Activated naive CD4-positive, alpha-beta T cell treated with Interleukin-2 at 50 U/mL for 16 hours (primary cell): ENCODE results near the gene CTNNBL1.

Source experiments
- DNase-seq: peaks from one replicate; pipeline ENCODE4 v3.0.0-alpha.2; 2020

CTNNBL1 gene

DNA sequence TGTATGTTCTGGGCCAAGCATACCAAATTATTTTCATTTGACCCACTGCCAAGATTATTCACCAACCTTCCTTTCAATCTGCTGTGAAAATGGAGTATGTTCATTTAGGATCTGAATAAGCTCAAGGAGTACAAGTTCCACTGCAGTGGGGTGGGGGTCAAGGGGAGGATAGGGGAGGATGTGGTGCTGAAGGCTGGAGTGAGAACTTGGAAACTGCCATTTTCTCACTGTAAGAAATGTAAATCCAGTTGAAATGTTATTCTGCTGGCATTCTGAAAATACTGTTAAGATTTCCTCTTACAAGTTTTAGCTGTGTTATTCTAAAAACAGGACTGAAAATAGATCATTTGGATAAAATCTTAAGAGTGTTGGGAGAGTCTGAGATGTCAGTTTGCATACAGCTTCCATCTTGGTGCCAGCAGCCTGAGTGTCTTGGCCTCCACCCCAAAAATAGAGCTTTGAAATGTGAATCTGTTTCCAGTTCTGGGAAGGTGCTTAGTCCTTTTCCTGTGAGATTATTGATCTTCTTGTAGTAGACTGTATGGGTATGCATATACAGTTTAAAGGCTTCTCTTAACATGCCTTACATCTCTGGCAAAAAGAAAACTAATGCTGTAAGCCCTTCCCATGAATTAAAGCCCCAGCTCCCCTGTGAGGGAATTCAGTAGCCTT is 84.3 kb downstream of the CTNNBL1 start:
- no peak for DNase-seq

DNA sequence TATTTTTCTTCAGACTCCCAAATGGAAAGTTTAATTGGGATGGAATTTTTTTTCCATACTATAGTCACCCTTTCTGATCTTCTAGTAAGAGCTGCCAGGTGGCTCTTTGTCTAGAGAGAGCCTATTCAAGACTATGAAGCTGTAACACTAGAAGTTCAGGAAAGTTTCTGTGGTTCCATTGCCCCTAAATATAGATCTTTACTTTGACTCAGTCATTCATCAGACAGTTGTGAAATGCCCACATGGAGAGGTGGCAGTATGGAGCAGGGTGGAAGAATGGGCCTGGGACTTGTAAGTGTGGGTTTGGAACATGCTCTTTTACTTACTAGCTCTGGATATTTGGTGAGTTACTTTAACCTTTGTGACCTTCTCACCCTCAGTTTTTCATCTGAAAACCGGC is 87.8 kb downstream of the CTNNBL1 start:
- no peak for DNase-seq

DNA sequence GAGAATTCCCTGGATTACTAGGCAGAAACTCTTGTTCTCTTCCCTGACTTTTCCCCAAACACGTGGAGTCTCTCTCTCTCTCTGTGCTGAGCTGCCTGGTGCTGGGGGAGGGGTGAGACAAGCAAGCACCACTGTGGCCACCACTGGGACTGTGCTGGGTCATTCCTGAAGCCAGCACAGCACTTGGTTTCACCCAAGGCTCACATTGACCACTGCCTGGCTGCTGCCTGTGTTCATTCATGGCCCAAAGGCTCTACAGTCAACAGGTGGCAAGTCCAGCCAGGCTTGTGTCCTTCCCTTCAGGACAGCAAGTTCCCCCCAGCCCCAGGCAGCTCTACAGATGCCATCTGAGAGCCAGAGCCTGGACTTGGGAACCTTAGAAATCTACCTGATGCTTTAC is 92.2 kb downstream of the CTNNBL1 start:
- DNase-seq: no peak

DNA sequence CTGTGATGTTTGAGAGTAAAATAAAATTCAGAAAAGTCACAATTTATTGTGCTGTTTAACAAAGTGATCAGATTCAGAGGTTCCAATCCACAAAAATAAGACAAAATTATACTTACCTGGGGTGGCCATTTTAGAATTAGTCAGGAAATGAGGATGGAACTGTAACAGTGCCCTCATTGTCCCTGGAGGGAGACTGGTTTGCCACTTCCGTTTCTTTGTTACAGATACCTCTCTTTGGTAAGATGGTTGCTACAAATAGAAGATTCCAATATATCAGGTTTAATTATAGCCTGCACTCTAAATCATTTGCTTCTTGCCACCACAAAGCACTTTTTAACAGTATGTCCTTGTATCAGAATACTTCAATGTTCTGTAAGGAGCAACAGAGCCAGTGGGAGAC is 95.6 kb downstream of the CTNNBL1 start:
- DNase-seq: no peak

DNA sequence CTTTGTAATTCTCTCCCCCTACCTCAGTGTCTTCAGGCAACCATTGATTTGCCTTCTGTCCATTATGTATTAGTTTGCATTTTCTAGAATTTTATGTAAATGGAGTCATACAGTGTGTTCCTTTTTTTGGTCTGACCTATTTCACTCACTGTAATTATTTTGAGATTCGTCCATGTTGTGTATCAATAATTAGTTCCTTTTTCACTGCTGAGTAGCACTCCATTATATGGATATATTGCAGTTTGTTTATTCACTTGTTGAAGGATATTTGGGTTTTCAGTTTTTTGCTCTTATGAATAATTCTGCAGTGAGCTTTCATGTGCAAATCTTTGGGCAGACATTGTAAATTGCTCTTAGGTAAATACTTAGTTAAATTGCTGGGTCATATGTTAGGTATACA is 97.1 kb downstream of the CTNNBL1 start:
- no peak for DNase-seq

DNA sequence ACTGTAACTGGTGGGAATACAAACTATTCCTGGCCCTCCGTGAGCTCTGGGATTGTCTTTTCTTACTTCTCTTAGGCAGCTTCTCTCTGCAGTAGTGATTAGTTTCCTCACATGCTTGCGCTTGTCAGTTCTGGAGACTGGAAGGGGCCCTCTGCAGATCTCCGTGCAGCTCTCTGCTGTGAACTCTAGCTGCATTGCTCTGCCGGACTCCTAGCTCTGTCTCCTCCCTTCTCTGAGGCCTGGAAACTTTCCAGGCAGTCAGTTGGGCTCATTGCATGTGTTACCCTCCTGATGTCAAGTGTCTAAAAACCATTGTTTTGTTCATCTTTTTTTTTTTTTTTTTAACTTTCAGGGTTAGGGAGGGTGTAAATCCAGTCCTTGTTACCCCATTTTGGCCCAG is 102.3 kb downstream of the CTNNBL1 start:
- no peak for DNase-seq

DNA sequence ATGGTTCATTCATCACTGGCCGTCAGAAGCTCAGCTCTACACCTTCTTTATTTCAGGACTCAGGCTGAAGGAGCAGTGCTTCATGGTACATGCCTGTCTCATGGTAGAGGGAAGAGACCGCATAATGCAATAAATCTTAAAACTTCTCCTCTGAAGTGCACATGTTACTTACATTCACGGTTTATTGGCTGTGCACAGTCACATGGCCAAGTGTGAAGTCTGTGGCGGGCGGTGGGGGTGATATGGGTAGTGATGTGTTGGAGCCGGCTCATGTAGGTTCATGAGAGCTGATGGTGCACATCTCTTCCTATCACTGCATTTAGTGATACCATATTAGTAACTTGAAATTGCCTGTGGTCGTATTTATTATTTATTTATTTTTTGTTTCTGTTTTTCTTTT is 102.9 kb downstream of the CTNNBL1 start:
- no peak for DNase-seq

DNA sequence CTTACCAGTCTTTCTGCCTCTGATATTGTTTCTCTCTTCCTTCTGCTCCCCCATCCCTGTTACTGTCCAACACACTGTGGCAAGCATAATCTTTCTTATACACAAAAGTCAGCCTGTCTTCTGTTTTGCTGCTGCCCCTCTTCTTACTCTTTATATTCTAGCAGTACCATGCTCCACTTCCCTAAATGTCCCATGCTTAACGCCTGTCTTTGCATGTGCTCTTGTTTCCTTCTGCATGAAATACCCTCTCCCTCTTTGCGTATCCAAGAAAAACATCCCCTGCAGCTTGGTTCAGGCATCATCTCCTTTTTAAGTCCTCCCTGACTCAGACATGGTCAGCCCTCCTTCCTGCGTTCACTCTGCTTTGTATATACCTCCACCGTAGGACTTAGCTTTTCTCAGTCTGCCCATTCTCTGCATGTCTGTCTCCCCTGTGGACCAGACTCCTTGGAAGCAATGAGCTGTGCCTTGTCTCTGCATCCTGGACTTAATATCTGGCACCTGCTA is 103.9 kb downstream of the CTNNBL1 start:
- DNase-seq: no peak

DNA sequence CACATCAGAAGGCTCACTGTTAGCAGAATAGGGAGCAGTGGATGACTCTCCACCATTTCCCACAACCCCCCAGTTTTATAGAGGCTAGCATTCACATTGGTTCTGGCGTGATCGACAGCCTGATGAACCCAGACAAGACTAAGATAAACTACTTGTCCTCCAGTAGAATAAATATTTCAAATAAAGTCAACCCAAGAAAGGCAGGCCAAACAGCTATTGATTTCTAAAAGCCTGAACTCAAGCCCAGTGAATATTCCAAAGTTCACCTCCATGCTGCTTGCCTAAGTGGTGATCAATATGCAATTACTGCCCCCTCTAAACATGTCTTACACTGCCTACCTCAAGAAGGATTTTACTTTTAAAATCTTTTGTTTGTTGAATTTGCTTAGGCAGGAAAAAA is 104.5 kb downstream of the CTNNBL1 start:
- no peak for DNase-seq

DNA sequence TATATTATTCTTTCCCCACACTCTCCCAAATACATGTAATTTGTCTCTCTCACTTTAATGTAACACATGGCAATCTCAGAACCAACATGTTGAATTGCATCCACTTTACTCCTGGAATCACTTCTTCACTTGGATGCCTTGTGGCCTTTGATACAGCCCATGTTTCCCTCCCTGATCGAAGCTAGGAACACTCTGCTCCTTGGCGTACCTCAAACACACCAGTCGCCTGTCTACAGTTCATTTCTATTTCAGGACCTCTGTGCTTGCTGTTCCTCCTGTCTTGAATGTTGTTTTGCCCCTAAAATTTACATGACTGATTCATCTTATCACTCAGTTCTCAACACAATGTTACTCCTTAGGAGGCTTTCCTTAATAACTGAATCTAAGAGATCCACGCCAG is 106.8 kb downstream of the CTNNBL1 start:
- no peak for DNase-seq

DNA sequence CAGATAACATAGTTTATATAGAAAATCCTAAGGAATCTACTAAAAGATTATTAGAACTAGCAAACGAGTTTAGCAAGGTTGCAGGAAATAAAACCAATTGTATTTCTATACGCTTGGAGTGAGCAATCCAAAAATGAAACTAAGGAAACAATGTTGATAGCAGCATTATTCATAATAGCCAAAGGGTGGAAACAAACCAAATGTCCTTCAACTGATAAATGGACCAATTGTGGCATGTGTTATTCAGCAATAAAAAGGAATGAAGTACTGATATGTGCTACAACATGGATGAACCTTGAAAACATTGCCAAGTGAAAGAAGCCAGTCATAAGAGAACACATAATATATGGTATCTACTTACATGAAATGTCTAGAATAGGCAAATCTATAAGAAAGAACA is 108.1 kb downstream of the CTNNBL1 start:
- no peak for DNase-seq

DNA sequence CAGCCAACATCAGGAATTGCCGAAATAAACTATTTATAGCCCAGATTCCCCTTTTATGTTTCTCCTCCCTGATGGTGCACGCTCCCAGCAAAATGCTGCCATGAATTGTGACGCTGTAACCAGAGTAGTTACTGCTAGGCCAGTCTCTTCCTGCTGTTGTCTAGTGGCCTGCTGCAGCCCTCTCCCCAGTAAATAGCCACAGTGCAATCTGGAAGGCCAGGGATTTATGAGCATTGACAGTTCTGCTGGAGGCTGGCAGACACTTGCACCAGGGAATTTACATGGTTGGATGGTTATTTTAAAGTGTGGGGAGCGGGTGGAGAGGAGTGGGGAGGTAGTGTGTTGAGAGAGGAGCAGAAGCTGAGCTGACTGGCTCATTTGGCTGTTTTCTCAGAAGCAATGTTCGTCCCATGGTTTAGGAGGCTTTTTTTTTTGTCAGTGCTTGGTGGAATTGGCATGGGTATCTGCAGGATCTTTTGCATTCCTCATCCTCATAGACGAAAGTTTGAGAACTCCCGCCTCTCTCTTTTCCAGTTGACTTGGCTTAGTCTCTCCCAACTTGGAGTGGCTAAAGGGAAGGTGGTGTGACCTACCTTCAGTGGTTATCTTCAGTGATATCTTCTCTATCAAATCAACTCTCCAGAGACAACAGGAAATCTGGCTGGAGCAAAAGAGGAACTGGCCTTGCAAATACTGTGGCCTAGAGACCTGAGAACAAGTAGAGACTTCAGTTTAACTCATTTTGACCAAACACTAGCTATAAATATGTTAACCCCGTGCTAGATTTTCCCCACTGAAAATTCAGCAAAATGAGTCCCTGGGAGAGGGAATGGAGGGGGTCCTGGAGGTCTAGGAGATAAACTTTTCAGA is 109.8 kb downstream of the CTNNBL1 start:
- no peak for DNase-seq

DNA sequence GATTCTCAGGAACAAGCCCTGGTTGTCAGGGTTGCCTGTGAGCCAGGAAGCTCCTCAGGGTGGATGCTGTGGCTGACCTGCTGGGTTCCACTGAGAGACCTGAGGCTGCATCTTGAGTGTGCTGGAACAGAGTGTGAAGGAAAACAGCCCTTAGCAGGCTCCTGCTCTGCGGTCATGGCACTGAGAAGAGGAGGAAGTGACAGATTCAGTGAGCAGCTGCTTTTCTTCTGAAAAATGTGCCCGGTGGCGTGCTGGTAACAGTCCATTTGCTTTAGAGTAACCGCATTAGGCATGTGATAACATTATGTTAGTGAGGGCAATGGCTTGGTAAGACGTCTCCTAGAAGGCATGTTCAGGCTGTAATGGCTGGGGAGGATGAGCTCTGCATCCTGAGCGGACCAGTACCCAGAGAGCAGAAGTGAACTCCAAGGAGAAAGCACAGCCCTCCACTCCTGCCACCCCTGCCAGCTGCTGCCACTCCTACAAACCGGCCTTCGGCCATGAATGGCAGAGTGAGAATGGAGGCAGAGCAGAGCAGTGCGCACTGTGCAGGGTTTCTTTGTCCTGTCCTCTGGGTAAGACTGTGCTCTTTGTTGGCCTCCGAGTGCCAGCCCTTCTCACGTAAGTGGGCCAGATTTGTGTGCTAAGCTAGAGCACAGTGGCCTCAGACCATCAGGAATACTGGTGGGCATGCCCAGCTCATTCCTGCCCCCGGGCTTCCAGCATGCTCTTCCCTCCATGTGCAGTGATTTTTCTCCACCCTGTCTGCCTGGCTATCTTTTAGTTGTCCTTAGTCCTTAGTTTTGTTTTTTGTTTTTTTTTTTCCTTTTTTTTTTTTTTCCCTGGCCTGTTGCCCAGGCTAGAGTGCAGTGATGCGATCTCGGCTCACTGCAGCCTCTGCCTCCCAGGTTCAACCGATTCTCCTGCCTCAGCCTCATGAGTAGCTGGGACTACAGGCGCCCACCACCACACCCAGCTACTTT is 111.0 kb downstream of the CTNNBL1 start:
- no peak for DNase-seq

DNA sequence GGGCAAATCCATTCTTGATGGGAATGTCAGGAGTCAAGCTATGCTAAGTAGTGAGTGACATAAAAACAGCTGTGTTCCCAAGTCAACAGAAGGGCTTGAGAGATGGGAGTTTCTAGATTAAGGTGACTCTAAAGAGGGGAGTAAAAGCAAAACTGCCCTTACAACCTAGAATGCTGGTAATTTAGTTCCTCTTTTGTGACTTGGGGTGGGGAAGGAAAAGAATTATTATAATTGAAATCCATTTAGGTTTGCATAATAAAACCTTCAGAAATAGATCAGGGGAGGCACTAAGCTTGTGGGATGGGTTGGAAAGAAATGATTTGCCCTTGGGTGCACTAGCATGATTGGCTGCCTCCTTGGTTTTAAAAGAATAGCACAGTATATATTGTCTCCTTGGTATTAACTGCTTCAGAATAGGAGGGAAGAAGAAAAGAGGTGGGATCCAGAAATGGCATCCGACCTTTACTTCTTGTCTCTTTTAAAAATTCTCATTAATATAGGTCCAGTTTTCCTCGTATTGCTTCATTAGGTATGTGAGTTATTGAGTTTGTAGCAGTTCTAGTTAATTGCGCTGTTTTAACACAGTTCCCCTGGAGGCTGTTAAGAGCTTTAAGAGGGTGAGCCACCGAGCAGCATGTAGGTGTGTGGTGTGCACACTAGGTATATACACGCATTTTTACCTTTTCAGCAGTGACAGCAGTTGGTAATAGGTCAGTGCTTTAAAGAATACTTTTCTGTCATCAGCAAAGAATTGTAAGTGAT is 113.8 kb downstream of the CTNNBL1 start:
- DNase-seq: no peak

DNA sequence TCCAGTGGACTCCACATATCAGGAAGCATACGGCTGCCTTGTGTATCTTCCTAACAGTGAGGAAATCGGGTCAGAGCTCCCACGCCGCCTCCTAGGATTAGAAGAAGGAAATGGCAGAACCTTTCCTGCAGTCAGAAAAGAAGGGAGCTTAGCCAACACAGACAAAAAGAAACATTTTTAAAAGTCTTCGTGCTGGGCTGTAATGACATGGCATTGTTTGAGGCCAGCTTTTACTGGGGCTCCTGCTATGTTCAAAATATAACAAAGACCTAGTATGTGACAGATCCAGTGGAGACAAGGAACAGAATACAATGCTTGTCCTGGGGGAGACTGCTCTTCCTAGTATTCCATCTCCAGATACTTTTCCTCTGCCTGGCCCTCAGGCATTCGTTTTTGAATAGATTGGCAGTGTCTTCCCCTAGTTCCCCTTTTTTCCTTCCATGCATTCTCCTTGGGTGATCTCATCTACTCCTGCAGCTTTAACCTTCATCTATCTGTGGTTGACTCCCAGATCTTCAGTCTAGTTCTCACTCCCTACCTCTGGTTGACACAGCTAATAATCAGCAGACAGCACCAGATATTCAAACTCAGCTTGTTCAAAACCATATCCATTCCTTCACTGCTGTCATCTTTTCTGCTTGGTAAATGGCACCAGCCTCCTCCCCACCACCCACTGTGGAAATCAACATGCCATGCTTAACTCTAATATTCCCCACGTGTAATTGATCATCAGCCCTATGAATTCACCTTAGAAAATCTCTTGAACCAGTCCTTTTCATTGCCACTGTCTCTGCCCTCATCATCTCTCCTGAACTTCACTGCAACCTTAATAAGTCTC is 114.6 kb downstream of the CTNNBL1 start:
- no peak for DNase-seq

DNA sequence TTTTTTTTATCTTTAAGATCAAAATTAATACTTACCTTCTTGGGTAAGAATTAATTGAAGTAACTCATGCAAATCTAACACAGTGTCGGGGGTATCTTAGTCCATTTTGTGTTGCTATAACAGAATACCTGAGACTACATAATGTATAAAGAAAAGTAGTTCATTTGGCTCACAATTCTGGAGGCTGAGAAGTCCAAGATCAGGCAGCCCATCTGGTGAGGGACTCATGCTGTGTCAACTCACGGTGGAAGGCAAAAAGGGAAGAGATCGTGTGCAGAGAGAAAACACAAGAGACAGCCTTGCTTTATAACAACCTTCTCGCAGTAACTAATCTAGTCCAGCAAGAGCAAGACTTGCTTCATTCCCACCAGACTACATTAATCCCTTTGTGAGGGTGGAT is 116.2 kb downstream of the CTNNBL1 start:
- DNase-seq: no peak

DNA sequence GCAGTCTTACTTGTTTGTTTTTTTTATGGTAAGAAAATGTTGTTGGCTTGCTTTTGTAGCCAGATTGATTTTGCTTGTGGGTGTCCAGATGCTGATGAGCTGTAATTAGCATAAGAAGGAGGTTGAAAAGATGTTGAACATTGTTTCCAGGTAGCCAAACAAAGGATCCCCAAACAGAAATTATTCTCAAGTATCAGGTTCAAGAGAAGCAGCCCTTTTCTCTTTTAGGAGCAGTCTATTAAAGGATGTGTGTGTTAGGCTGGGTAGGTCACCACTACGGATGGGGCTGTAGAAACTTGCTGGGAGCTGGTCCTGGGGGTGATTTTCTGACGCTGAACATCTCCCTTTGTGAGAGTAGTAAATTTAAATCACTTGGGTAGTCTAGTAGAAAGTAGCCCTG is 122.2 kb downstream of the CTNNBL1 start:
- DNase-seq: no peak

DNA sequence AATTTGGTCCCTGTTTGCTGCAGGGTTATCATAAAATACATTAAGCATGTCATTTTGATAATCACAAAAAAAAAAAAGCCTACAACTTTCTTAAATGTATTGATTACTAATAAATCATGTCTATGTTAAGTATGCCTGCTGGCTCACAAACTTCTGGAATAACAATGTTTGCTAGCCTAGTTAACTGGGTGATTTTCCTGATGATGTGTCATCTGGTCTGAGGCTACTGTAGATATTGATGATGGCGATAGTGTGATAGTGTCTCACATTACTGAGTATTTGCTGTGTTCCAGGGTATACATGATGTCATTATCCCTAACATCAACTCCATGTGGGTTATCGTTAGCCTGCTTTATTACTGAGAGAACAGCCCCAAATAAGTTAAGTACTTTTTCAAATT is 122.9 kb downstream of the CTNNBL1 start:
- no peak for DNase-seq

DNA sequence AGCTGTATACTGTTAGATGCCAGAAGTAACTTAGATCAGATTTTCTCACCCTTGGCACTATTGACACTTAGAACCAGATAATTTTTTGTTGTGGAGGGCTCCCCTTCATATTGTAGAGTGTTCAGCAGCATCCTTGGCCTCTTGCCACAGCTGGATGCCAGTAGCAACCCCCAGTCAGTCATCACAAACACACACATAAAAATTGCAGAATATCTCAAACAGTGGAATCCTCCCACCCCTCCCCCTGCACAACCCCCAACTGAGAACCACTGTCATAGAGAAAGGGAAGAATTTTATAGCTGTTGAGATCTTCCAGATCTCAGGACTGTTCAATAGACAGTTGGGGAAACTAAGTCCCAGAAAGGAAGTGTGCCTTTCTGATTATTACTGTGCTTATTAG is 127.9 kb downstream of the CTNNBL1 start:
- no peak for DNase-seq

DNA sequence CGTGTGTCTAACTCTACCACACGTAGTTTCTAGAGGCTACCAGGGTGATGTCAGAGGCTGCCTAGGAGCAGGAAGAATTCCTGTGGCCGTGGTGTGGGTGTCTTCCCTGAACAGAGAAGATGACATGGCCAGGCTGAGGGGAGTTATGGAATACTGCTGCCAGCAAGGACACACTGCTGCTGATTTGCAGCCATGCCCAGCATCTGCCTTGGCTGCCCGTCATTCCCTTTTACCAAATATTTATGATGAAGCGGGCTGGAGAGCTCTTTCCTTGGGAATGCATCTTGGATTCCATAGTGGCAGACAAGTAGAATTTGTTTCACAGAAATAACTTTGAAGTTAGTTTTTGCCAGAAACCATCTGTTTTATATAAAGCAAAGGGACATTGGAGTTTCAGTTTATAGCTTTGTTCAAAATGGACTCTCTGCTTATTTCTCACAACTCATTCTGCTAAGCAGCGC is 128.3 kb downstream of the CTNNBL1 start:
- no peak for DNase-seq

DNA sequence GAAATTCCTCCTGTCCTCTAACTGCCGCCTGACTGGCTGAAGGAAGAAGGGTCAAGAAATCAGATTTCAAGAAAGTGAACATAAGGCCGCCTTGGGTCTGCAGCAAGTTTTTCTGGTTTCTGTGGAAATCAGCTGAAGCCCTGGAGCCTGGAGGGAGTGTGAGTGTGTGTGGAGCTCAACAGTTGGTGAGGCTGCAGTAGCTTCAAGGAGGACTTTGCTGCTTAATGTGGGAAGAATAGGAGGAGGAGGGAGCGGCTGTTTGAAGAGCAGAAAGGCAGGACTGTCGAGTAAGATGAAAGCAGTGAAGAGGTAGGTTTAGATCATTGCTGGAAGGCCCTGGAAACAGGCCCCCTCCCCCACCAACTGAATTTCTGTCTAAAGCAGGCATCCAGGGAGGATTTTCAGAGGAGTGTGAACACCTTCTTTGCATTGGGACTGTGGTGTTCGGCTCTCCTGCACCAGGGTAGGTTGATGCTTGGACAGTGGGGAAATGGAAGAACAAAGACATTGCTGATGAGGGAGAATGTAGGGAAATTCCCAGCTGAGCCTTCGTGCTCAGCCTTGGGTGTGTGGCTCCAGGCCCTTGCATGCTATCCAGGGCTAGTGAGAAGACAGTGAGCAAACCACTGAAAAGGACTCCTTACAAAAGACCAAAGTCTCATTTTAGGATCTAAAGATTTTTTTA is 129.6 kb downstream of the CTNNBL1 start:
- no peak for DNase-seq
